Keratinocyte (primary cell): ENCODE measurements around the gene GREM2. TPM values are rescaled to one million over a fixed set of nuclear protein-coding genes. Genes with fewer than 3 reads are reported as not detected.

Source experiments
- DNase-seq: peaks from one replicate; pipeline ENCODE4 v3.0.0-alpha.2; 2011; ENCODE audit warnings: low read depth, missing footprints, low spot score
- FAIRE-seq: peaks from 2 replicates; lab custom pipeline; 2011; peaks lifted over from hg19 to GRCh38; lab: Jason Lieb, UNC
- H2AFZ ChIP-seq: 2 replicates; pipeline ENCODE4 v1.6.0; 2012; ENCODE audit warnings: low read length, control low read depth, inconsistent platforms; ENCODE audit not compliant: control insufficient read depth
- H3K27ac ChIP-seq: 2 replicates; pipeline ENCODE4 v1.5.1; 2011; ENCODE audit warnings: low read length; ENCODE audit not compliant: control insufficient read depth, insufficient read depth
- H3K27me3 ChIP-seq: 3 replicates; pipeline ENCODE4 v1.6.0; 2011; ENCODE audit warnings: low read length; ENCODE audit not compliant: control insufficient read depth, insufficient read depth; ENCODE audit errors: extremely low read depth
- H3K36me3 ChIP-seq, 2 experiments: 2 replicates in 1 of 2; 3 replicates in 1 of 2; pipeline ENCODE4 v1.5.1; 2011; ENCODE audit warnings: low read length in 2 of 2, mild to moderate bottlenecking in 1 of 2; ENCODE audit not compliant: control insufficient read depth in 2 of 2, insufficient read depth in 2 of 2; ENCODE audit errors: extremely low read depth in 1 of 2
- H3K4me1 ChIP-seq: 3 replicates; pipeline ENCODE4 v1.5.1; 2011; ENCODE audit warnings: low read length; ENCODE audit not compliant: control insufficient read depth, insufficient read depth; ENCODE audit errors: extremely low read depth
- H3K4me2 ChIP-seq: 3 replicates; pipeline ENCODE4 v1.6.0; 2011; ENCODE audit warnings: low read depth, low read length; ENCODE audit not compliant: control insufficient read depth, insufficient read depth; ENCODE audit errors: extremely low read depth
- H3K4me3 ChIP-seq, 3 experiments: fragments of 200-600 bp in 1 of 3; sonication (generic) in 1 of 3; 2 replicates in 2 of 3; 3 replicates in 1 of 3; pipeline ENCODE4 v1.5.1; 2011 to 2016; ENCODE audit warnings: low read length in 3 of 3, mild to moderate bottlenecking in 3 of 3, control low read depth in 2 of 3, inconsistent platforms in 1 of 3, low read depth in 1 of 3, mixed read lengths in 1 of 3, mixed run types in 1 of 3, moderate library complexity in 1 of 3; ENCODE audit not compliant: control insufficient read depth in 2 of 3, insufficient read depth in 2 of 3; ENCODE audit errors: extremely low read depth in 1 of 3
- H3K79me2 ChIP-seq: 2 replicates; pipeline ENCODE4 v1.6.0; 2012; ENCODE audit warnings: low read length; ENCODE audit not compliant: control insufficient read depth, insufficient read depth
- H3K9ac ChIP-seq: 3 replicates; pipeline ENCODE4 v1.6.0; 2011; ENCODE audit warnings: low read length; ENCODE audit not compliant: control insufficient read depth, insufficient read depth; ENCODE audit errors: extremely low read depth
- H3K9me1 ChIP-seq: 3 replicates; pipeline ENCODE4 v1.6.0; 2011; ENCODE audit warnings: low read length; ENCODE audit not compliant: control insufficient read depth, insufficient read depth; ENCODE audit errors: extremely low read depth
- H3K9me3 ChIP-seq: 2 replicates; pipeline ENCODE4 v1.5.1; 2012; ENCODE audit warnings: low read depth, low read length; ENCODE audit not compliant: control insufficient read depth
- H4K20me1 ChIP-seq: 3 replicates; pipeline ENCODE4 v1.6.0; 2011; ENCODE audit warnings: low read length; ENCODE audit not compliant: control insufficient read depth, insufficient read depth; ENCODE audit errors: extremely low read depth
- EZH2 ChIP-seq: IDR thresholded peaks from one replicate; pipeline ENCODE4 v1.6.1; 2012; ENCODE audit warnings: inconsistent platforms, mild to moderate bottlenecking, low read length, moderate library complexity
- dilution Hi-C: fragments of 300-500 bp; cut with MboI; formaldehyde crosslinking; loops from one replicate; pipeline ENCODE4 v1.7.0; 2020; ENCODE audit warnings: low sequenced_read_pairs; ENCODE audit not compliant: extremely low pct_ligation_motif_present
- polyA plus RNA-seq, 5 experiments: library from polyadenylated mRNA; depleted of rRNA in 3 of 5; stranded (reverse) in 3 of 5; stranded (forward) in 1 of 5; unstranded in 1 of 5; fragments of >200 nt; gene quantifications; 1 replicate in 1 of 5; 2 replicates in 3 of 5; 3 replicates in 1 of 5; pipeline versions ENCODE4 v1.2.1 to v1.2.3, GENCODE V29; 2011 to 2012; ENCODE audit warnings: missing spikeins in 2 of 5, low read depth in 1 of 5, low replicate concordance in 1 of 5
- TF ChIP-seq, protein P1 (sequence below), 3 experiments: IDR thresholded peaks in 1 of 3; conservative IDR thresholded peaks in 1 of 3; optimal IDR thresholded peaks in 1 of 3; 2 replicates in 2 of 3; 3 replicates in 1 of 3; pipeline versions ENCODE3 to v1.5.1; 2011; ENCODE audit warnings: low read length in 3 of 3, mild to moderate bottlenecking in 3 of 3, moderate library complexity in 2 of 3, control low read depth in 1 of 3, inconsistent platforms in 1 of 3; ENCODE audit not compliant: insufficient read depth in 2 of 3; ENCODE audit errors: extremely low read depth in 1 of 3

GREM2 gene
- polyA plus RNA-seq, 1 donor (not counting 4 experiments of a cell fraction or from before 2014, with no cell fraction given) = not detected

DNA sequence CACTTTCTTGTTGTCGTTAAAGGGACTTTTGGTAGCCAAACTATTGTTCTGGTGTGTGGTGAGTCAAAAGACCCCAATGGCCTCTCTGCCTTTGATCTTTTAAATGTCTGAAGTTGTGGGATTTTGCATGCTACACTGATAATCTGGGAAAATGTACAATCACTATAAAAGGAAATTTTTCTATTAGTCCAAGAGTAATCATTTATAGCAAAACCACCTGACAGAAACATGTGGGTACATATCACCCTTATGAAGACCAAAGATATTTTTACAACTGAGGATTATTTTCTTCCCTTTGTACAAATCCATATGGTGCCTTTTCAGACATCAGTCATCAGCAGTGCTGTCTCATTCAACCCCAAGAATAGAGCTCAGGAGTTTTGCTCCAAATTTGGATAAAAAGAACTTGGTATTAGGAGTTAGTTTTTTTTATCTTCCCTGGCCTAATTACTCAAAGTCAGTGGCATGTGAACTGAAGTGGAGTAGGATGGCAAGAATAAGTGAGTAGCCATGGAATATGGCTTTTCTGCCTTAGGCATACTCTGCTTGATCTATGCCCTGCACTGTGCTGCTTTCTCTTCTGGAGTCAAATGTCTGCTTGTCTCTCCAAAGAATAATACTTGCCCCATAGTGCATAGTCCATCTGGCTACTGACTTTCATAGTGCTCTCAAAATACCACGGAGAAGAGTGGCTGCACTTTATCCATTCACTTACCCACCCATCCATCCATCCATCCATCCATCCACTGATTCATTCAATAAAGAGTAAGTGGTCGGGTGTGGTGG is 13.5 kb downstream of the GREM2 start:
- DNase-seq (no peak), FAIRE-seq (no peak)
- dilution Hi-C loops = no loop called here
- TF ChIP-seq, protein P1, sequence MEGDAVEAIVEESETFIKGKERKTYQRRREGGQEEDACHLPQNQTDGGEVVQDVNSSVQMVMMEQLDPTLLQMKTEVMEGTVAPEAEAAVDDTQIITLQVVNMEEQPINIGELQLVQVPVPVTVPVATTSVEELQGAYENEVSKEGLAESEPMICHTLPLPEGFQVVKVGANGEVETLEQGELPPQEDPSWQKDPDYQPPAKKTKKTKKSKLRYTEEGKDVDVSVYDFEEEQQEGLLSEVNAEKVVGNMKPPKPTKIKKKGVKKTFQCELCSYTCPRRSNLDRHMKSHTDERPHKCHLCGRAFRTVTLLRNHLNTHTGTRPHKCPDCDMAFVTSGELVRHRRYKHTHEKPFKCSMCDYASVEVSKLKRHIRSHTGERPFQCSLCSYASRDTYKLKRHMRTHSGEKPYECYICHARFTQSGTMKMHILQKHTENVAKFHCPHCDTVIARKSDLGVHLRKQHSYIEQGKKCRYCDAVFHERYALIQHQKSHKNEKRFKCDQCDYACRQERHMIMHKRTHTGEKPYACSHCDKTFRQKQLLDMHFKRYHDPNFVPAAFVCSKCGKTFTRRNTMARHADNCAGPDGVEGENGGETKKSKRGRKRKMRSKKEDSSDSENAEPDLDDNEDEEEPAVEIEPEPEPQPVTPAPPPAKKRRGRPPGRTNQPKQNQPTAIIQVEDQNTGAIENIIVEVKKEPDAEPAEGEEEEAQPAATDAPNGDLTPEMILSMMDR (optimal IDR thresholded peaks at IDR 0.05 in 1 of 3, IDR thresholded peaks at IDR 0.05 in 1 of 3, conservative IDR thresholded peaks at IDR 0.05 in 1 of 3; ENCODE audit: extremely low read depth in 1 of 3, insufficient read depth in 2 of 3, low read length in 3 of 3) = no peak
- no peak for TF ChIP-seq EZH2
- Histone ChIP-seq H3K27ac (no peak overlapping the region), H3K27me3 (no peaks in the 10 kb centered on the region), H3K4me1 (no peaks in the 10 kb centered on the region), H2AFZ (no peak overlapping the region), H3K4me2 (no peak overlapping the region), H3K36me3 (no peaks in the 10 kb centered on the region), H3K9ac (no peak overlapping the region), H3K9me3 (peaks cover 5% of the 10 kb centered on the region), H3K79me2 (no peaks in the 10 kb centered on the region), H3K4me3 (no peak overlapping the region), H3K9me1 (no peaks in the 10 kb centered on the region), H4K20me1 (no peaks in the 10 kb centered on the region)

DNA sequence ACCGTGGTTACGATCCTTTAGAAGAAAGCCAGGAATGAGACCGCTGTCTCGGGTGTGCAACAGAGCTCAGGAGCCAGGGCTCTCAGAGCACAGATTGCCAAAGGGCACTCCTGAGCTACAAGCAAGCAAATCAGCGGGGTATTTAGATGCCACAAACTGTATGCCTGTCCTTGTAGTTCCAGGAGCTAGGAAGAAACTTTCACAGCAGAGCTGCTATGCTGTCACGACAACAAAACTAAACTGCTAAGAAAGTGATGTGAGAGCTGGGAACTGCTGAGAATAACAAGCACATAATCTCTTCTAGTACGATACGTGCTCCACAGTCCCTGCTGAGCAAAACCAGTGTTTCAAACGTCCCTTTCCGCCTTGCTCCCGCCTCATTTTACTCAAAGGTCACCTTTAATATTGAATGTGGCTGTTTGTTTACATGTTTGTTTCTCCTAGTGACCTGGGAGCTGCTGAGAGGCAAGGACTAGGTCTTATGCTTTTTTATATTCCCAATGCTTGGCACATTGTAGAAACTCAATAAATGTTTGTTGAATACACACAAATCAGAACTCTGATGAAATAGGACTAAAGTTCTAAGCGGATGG is 14.7 kb downstream of the GREM2 start:
- no peak for FAIRE-seq
- Histone ChIP-seq H3K4me2 (no peak overlapping the region), H3K27ac (no peak overlapping the region), H3K27me3 (no peaks in the 10 kb centered on the region), H3K36me3 (no peaks in the 10 kb centered on the region), H3K9ac (no peak overlapping the region), H3K79me2 (no peaks in the 10 kb centered on the region), H3K9me1 (no peaks in the 10 kb centered on the region), H4K20me1 (no peaks in the 10 kb centered on the region), H3K9me3 (peaks cover 4% of the 10 kb centered on the region), H3K4me3 (no peak overlapping the region), H3K4me1 (no peaks in the 10 kb centered on the region), H2AFZ (no peak overlapping the region)
- TF ChIP-seq, protein P1 (optimal IDR thresholded peaks at IDR 0.05 in 1 of 3, IDR thresholded peaks at IDR 0.05 in 1 of 3, conservative IDR thresholded peaks at IDR 0.05 in 1 of 3; ENCODE audit: extremely low read depth in 1 of 3, insufficient read depth in 2 of 3, low read length in 3 of 3) = no peak
- TF ChIP-seq EZH2 = no peak
- no peak for DNase-seq
- dilution Hi-C loops = no loop called here
